Endothelial cell of umbilical vein (primary cell): ENCODE measurements around the gene TBATA. TPM values are rescaled to one million over a fixed set of nuclear protein-coding genes. Genes with fewer than 3 reads are reported as not detected.

ENCODE experiments used
- BruUV-seq: library from RNA; stranded (reverse); fragments of 400-500 nt; replicated peaks from 2 replicates; lab custom pipeline; 2021; lab: Mats Ljungman, UMichigan
- CTCF ChIA-PET: fragments of 300-600, 350-600 bp; sonication (Branson Sonifier 250); formaldehyde crosslinking; loops from one replicate; lab custom pipeline; 2021; ENCODE audit warnings: antibody characterized with exemption, inconsistent platforms; lab: Charles Lee
- POLR2A ChIA-PET: fragments of 300-600, 350-600 bp; sonication (Branson Sonifier 250); formaldehyde crosslinking; loops from one replicate; lab custom pipeline; 2021; ENCODE audit warnings: antibody characterized with exemption, inconsistent platforms; lab: Charles Lee
- DNase-seq: peaks from one replicate; pipeline ENCODE4 v3.0.0-alpha.2; 2011; ENCODE audit warnings: low read depth, low spot score
- FAIRE-seq: peaks from 2 replicates; lab custom pipeline; 2011; peaks lifted over from hg19 to GRCh38; lab: Jason Lieb, UNC
- H2AFZ ChIP-seq: 2 replicates; pipeline ENCODE4 v1.6.0; 2012; ENCODE audit warnings: low read depth, low read length, control low read depth, inconsistent platforms
- H3K27ac ChIP-seq: 2 replicates; pipeline ENCODE4 v1.5.1; 2011; ENCODE audit warnings: low read depth, mild to moderate bottlenecking, control low read depth, low read length, moderate library complexity; ENCODE audit not compliant: insufficient read depth
- H3K27me3 ChIP-seq, 2 experiments: 2 replicates each; pipeline versions ENCODE4 v1.6.0 to v1.6.1; 2011; ENCODE audit warnings: low read length in 2 of 2, mixed read lengths in 1 of 2; ENCODE audit not compliant: control insufficient read depth in 2 of 2, insufficient read depth in 2 of 2
- H3K36me3 ChIP-seq, 2 experiments: 2 replicates in 1 of 2; 3 replicates in 1 of 2; pipeline ENCODE4 v1.5.1; 2011; ENCODE audit warnings: low read length in 2 of 2, mild to moderate bottlenecking in 1 of 2, moderate library complexity in 1 of 2; ENCODE audit not compliant: control insufficient read depth in 2 of 2, insufficient read depth in 2 of 2; ENCODE audit errors: extremely low read depth in 1 of 2
- H3K4me1 ChIP-seq: 3 replicates; pipeline ENCODE4 v1.5.1; 2011; ENCODE audit warnings: mild to moderate bottlenecking, low read length; ENCODE audit not compliant: control insufficient read depth, insufficient read depth; ENCODE audit errors: extremely low read depth
- H3K4me2 ChIP-seq: 2 replicates; pipeline ENCODE4 v1.6.1; 2011; ENCODE audit warnings: low read length, control low read depth, mixed read lengths; ENCODE audit not compliant: insufficient read depth
- H3K4me3 ChIP-seq, 3 experiments: fragments of 200-600 bp in 1 of 3; sonication (generic), shearing (Covaris generic) in 1 of 3; replicated peaks in 1 of 3; 2 replicates each; pipeline ENCODE4 v1.5.1; 2011 to 2016; ENCODE audit warnings: control low read depth in 3 of 3, low read length in 3 of 3, mild to moderate bottlenecking in 2 of 3, inconsistent platforms in 1 of 3, low read depth in 1 of 3, moderate library complexity in 1 of 3; ENCODE audit not compliant: insufficient read depth in 1 of 3
- H3K79me2 ChIP-seq: 2 replicates; pipeline ENCODE4 v1.6.0; 2012; ENCODE audit warnings: low read length, inconsistent platforms; ENCODE audit not compliant: control insufficient read depth, insufficient read depth
- H3K9ac ChIP-seq: replicated peaks from 2 replicates; pipeline ENCODE3; 2011; ENCODE audit warnings: low read length, control low read depth; ENCODE audit not compliant: insufficient read depth; ENCODE audit errors: extremely low read depth
- H3K9me1 ChIP-seq: replicated peaks from 3 replicates; pipeline ENCODE4 v1.6.0; 2011; ENCODE audit warnings: mild to moderate bottlenecking, low read length; ENCODE audit not compliant: control insufficient read depth, insufficient read depth; ENCODE audit errors: extremely low read depth
- H3K9me3 ChIP-seq: replicated peaks from 2 replicates; pipeline ENCODE4 v1.5.1; 2012; ENCODE audit warnings: low read length, inconsistent platforms; ENCODE audit not compliant: control insufficient read depth, insufficient read depth
- H4K20me1 ChIP-seq: replicated peaks from 2 replicates; pipeline ENCODE3; 2011; ENCODE audit warnings: mild to moderate bottlenecking, low read length; ENCODE audit not compliant: control insufficient read depth, insufficient read depth; ENCODE audit errors: extremely low read depth
- CTCF ChIP-seq, 2 donors: IDR thresholded peaks; 1 replicate in 1 of 2; 2 replicates in 1 of 2; pipeline ENCODE4 v1.5.1; 2011; ENCODE audit warnings: low read length in 2 of 2, mild to moderate bottlenecking in 2 of 2, moderate library complexity in 2 of 2, control low read depth in 1 of 2, inconsistent platforms in 1 of 2, low read depth in 1 of 2; ENCODE audit not compliant: insufficient read depth in 1 of 2; ENCODE audit errors: extremely low read depth in 1 of 2
- EZH2 ChIP-seq: IDR thresholded peaks from 2 replicates; pipeline ENCODE4 v1.6.1; 2012; ENCODE audit warnings: borderline replicate concordance, low read depth, mild to moderate bottlenecking, moderate library complexity, low read length, inconsistent platforms; ENCODE audit not compliant: severe bottlenecking
- FOS ChIP-seq: IDR thresholded peaks from 2 replicates; pipeline ENCODE4 v1.6.1; 2011; ENCODE audit warnings: mild to moderate bottlenecking, low read length, moderate library complexity, borderline replicate concordance; ENCODE audit not compliant: insufficient read depth
- GATA2 ChIP-seq: IDR thresholded peaks from 2 replicates; pipeline ENCODE4 v1.7.0; 2011; ENCODE audit warnings: low read depth, mild to moderate bottlenecking, moderate library complexity, mixed read lengths, low read length; ENCODE audit not compliant: insufficient read length, insufficient read depth
- JUN ChIP-seq: IDR thresholded peaks from 2 replicates; pipeline ENCODE4 v1.6.1; 2011; ENCODE audit warnings: borderline replicate concordance, low read depth; ENCODE audit not compliant: insufficient read length, insufficient read depth
- MYC ChIP-seq: IDR thresholded peaks from one replicate; pipeline ENCODE4 v1.6.1; 2011; ENCODE audit warnings: mild to moderate bottlenecking, low read depth, low read length
- POLR2A ChIP-seq: IDR thresholded peaks from 2 replicates; pipeline ENCODE4 v1.6.1; 2012; ENCODE audit warnings: low read depth, mild to moderate bottlenecking, control low read depth, low read length
- POLR2AphosphoS5 ChIP-seq: IDR thresholded peaks from 2 replicates; pipeline ENCODE4 v1.6.1; 2012; ENCODE audit warnings: low read depth, mild to moderate bottlenecking, control low read depth, low read length, moderate library complexity; ENCODE audit not compliant: insufficient read depth
- dilution Hi-C: fragments of 300-500 bp; cut with MboI; formaldehyde crosslinking; loops from one replicate; pipeline ENCODE4 v1.15.0; 2019; ENCODE audit warnings: low sequenced_read_pairs; ENCODE audit not compliant: extremely low pct_ligation_motif_present
- intact Hi-C: fragments of 100-400 bp; cut with micrococcal nuclease; formaldehyde crosslinking; loops from one replicate; pipeline ENCODE4 v1.10.0; 2022
- polyA plus RNA-seq, 4 experiments: library from polyadenylated mRNA; depleted of rRNA in 3 of 4; stranded (reverse) in 3 of 4; unstranded in 1 of 4; fragments of >200 nt; gene quantifications; 2 replicates each; pipeline versions ENCODE4 v1.2.1 to v1.2.3, GENCODE V29; 2011 to 2012; ENCODE audit warnings: missing spikeins in 1 of 4
- total RNA-seq: library from RNA; stranded (reverse); gene quantifications from 2 replicates; pipeline ENCODE4 v1.2.3, GENCODE V29; 2021
- TF ChIP-seq, protein P1 (sequence below): IDR thresholded peaks from 2 replicates; pipeline ENCODE4 v1.6.1; 2011; ENCODE audit not compliant: insufficient read depth, insufficient read length

The TBATA gene
- total and polyA plus RNA-seq, 2 donors (not counting 3 experiments of a cell fraction or from before 2014, with no cell fraction given): not detected

DNA sequence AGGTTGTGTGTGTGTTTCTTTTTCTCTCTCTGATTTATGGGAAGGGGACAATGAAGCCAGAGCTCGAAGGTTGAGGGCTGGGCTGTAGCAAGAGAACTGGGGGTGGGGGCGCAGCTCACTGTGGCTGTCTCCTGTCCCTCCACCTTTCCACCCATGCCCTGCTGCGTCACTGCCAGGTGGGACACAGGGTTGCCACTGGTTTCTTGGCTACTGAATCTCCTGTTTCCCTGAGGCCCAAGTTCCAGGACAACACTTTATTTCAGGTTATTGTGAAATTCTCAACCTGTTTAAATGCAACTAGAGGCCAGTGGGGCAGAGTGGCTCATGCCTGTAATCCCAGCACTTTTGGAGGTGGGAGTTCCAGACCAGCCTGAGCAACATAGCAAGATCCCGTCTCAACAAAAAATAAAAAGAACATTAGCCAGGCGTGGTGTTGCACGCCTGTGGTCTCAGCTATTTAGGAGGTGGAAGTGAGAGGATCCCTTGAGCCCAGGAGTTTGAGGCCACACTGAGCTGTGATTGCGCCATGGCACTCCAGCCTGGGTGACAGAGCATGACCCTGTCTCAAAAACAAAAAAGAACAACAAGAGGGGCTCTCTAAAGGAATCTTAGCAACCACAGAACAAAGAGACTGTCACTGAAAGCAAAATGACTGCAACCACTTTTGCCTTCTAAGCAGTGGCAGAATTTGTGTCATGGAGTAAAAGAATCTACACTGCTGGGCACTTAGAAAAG lies 22.6 kb downstream of the TBATA start:
- intact Hi-C loops: no loop called here
- FAIRE-seq: no peak

More for the DNA sequence above, 22.6 kb downstream of the TBATA start:
- Histone ChIP-seq H3K9me3 (no peaks in the 10 kb centered on the region), H3K27ac (no peak overlapping the region), H3K9ac (no peak overlapping the region), H4K20me1 (no peaks in the 10 kb centered on the region), H3K4me2 (no peak overlapping the region), H3K4me3 (no peak overlapping the region), H3K27me3 (peaks cover 0 to 6% of the 10 kb centered on the region in 2 experiments), H3K79me2 (no peaks in the 10 kb centered on the region), H3K4me1 (no peaks in the 10 kb centered on the region), H3K36me3 (no peaks in the 10 kb centered on the region), H3K9me1 (no peaks in the 10 kb centered on the region), H2AFZ (no peak overlapping the region)
- no peak for TF ChIP-seq POLR2A
- TF ChIP-seq GATA2: no peak
- TF ChIP-seq POLR2AphosphoS5: no peak
- TF ChIP-seq CTCF (IDR thresholded peaks at IDR 0.05; ENCODE audit: extremely low read depth in 1 of 2, insufficient read depth in 1 of 2, low read depth in 1 of 2, low read length in 2 of 2): no peak
- no peak for TF ChIP-seq EZH2
- no peak for TF ChIP-seq FOS
- no peak for TF ChIP-seq MYC
- TF ChIP-seq, protein P1, sequence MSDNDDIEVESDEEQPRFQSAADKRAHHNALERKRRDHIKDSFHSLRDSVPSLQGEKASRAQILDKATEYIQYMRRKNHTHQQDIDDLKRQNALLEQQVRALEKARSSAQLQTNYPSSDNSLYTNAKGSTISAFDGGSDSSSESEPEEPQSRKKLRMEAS: no peak
- no peak for TF ChIP-seq JUN
- ChIA-PET CTCF (interaction anchor here (2.4 kb wide), 1 partner anchor 118 kb away, joined by 5 read pairs; no protein-coding TSS in a partner anchor), POLR2A (no interaction called here)
- no peak for DNase-seq
- no TSS peak for BruUV-seq
- dilution Hi-C loops: no loop called here
